ENCODE measurements around the gene TRAPPC4.
A peak's percentile ranks its signal among the peaks of the same experiment; 100 is the strongest.
"Not testable (repeated sequence)": the region's sequence is repeated elsewhere in the genome, so short reads cannot be mapped to it uniquely, and the experiment has no call there.

TRAPPC4 gene

DNA sequence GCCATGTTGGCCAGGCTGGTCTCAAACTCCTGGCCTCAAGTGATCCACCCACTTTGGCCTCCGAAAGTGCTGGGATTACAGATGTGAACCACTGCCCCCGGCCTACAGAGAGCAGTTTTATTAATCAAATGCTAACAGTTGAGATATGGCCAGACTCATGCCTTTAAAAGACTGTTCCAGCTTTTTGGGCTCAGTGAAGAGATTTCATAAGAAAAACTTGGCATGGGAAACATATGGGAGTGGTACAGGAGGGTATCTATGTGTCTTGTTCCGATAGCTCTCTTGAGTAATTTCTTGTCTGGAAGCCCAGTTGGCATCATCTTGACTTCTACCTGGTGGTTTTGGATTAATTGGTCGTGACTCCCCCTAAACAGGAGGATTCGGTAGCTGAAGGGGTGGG, 20.3 kb downstream of the TRAPPC4 start:
- DNase-seq, result no peak

DNA sequence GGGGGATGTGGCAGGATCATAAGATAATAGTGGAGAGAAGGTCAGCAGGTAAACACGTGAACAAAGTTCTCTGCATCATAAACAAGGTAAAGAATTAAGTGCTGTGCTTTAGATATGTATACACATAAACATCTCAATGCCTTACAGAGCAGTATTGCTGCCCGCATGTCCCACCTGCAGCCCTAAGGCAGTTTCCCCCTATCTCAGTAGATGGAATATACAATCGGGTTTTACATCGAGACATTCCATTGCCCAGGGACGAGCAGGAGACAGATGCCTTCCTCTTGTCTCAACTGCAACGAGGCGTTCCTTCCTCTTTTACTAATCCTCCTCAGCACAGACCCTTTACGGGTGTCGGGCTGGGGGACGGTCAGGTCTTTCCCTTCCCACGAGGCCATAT, 20.9 kb downstream of the TRAPPC4 start:
- DNase-seq, result not testable (repeated sequence)

DNA sequence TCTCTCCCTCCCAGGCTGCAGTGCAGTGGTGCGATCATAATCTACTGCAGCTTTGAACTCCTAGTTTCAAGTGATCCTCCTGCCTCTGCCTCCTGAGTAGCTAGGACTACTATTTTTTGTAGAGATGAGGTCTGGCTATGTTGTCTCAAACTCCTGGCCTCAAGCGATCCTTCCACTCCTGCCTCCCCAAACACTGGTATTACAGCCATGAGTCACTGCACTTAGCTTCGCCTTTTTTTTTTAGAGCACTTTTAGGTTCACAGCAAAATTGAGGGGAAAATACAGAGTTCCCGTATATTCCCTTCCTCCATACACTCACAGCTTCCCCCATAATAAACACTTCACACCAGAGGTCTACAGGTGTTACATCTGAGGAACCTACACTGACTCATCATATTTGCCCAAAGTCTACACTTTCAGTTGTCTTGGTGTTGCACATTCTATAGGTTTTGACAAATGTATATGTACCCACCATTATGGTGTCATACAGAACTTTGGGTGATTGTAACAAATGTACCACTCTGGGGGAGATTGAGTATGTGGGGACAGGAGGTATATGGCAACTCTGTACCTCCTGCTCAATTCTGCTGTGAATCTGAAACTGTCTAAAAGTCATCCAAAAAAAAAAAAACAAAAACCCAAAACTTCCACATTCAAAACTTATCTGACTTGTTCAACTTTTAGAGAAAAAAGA, 23.4 kb downstream of the TRAPPC4 start:
- no peak for DNase-seq

- DNase-seq, result no peak
Observed at GRCh38 chr11:119042927-119043326, 24.4 kb downstream of the TRAPPC4 start.

DNA sequence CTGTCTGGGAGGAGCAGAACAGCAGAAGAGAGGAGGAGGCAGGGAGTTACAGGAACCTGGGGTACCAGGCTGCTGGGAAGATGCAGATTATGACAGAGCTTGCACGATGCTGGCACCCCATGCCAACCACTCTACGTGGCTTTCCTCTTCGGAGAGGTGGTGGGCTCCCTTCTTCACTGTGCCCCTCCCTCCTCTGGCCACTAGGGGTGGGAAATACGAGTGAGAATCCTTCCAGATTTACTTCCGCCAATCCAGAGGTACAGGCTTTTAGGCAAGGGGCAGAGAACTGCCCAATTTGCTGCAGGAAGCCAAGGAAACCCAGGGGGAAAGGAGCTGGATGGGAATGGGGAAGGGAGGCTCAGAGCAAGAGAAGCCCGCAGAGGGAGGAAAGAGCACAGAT, 26.1 kb downstream of the TRAPPC4 start:
- DNase-seq, result no peak

DNA sequence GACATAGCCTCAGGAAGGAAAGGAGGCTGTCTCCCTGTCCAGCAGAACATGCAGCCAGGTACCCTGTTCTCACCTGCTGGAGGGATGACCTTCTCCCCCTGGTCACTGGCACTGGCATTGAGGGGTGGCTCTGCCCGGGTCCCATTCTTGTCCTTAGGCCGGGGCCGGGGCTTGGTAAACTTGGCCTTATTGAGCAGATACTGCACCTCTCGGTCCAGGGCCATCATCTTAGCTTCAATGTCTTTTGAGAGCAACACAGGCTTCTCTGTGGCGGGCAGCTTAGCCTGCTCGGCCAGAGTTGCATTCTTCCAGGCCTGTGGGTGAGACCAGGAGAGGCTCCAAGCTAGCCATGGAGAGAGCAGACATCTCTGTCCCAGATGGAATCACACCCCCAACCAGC, 27.9 kb downstream of the TRAPPC4 start:
- DNase-seq, result no peak

GRCh38 chr11:119047205-119047604, 28.6 kb downstream of the TRAPPC4 start:
- no peak for DNase-seq

DNA sequence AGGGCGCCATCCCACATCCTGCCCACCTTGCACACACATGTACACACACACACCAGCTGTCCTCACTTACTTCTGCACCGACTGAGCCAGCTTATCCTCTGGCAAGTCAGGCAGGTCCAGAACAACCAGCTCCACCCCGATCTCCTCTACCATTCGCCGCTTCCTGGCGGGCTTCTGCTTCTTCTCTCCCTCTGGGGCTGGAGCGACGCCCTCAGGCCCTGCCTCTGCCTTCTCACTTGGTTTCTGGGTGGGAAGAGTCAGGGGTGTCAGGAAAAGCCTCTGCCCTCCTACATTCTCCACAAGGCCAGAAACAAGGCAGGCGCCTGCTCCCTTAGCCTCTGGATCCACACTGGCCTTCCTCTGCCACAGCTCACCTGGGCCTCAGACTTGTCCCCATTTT, 30.1 kb downstream of the TRAPPC4 start:
- no peak for DNase-seq

- no peak for DNase-seq
Observed at GRCh38 chr11:119049081-119049480, 30.5 kb downstream of the TRAPPC4 start.

- no peak for DNase-seq
Observed at GRCh38 chr11:119051440-119052162, 33.0 kb downstream of the TRAPPC4 start.

DNA sequence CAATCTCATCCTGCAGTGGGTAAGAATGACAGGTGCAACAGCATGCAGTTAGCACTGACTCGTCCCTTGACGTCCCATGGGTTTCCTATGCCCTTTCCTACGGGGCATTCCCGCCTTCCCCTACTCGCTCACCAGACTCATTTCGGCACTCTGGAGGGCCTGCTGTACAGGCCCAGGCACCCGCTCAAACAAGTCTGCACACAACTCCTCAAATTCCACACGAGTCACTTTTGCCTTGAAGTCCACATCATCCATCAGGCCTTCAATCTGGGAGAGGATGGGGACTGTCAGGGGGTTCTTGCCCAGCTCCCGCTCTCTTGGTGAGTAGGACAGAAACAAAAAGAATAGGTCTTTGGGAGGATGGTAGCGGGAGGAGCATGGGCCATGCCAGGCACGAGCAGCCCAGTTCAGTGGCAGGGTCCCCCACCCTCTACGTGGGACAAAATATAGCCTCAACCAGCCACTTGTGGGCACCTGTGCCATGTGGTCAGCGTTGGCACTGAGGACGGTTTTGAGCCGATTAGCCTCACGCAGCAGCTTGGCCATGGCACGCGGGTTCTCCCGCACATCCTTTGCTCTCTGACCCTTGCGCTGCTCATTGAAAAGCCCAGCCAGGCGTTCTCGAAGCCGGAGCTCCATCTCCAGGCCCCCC, 33.7 kb downstream of the TRAPPC4 start:
- DNase-seq, result no peak

- no peak for DNase-seq
Observed at GRCh38 chr11:119054418-119054817, 35.9 kb downstream of the TRAPPC4 start.

DNA sequence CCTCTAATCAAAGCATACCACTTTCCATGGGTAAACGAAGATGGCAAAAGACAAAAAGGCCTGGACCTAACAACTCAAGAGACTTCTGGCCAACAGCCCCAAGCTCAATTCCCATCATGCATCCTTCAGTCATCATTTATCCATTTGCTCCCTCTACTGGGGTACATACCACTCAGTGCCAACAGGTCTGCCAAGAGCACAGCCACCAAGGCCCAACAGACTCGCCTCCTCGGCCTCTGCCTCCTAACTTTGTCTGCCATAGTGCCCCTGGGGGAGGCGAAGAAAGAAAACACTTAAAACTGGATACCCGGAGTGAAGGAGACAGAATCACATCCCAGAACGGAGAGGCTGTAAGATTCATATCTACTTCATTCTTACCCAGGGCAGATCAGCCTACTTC, 37.3 kb downstream of the TRAPPC4 start:
- no peak for DNase-seq

- peak; percentile 49 for DNase-seq
Observed at GRCh38 chr11:119056421-119056999, 37.9 kb downstream of the TRAPPC4 start.

GRCh38 chr11:119057000-119057769, 38.6 kb downstream of the TRAPPC4 start, which contains the start of gene HYOU1:
HYOU1 (minus strand) TSS chr11:119057205; CDS start chr11:119056160, 1,045 bp downstream.
- peak; percentile 98 for DNase-seq

DNA sequence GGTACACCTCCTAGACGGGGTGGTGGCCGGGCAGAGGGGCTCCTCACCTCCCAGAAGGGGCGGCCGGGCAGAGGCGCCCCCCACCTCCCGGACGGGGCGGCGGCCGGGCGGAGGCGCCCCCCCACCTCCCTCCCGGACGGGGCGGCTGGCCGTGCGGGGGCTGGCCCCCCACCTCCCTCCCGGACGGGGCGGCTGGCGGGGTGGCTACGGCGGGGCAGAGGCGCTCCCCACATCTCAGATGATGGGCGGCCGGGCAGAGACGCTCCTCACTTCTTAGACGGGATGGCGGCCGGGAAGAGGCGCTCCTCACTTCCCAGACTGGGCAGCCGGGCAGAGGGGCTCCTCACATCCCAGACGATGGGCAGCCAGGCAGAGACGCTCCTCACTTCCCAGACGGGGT, 40.6 kb downstream of the TRAPPC4 start:
- DNase-seq, result not testable (repeated sequence)

GRCh38 chr11:119061256-119061655, 42.7 kb downstream of the TRAPPC4 start:
- no peak for DNase-seq

DNA sequence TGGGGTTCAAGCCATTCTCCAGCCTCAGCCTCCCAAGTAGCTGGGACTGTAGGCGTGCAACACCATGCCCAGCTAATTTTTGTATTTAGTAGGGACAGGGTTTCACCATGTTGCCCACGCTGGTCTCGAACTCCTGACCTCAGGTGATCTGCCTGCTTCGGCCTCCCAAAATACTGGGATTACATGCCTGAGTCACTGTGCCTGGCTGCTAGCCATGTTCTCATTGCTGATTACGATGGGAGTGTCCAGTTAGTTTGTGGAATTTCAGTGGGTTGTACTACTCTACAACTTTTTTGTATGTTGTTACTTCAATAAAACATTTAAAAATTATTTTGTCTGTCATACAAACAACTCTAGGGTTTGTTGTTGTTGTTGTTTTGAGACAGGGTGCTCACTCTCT, 44.2 kb downstream of the TRAPPC4 start:
- DNase-seq, result no peak

DNA sequence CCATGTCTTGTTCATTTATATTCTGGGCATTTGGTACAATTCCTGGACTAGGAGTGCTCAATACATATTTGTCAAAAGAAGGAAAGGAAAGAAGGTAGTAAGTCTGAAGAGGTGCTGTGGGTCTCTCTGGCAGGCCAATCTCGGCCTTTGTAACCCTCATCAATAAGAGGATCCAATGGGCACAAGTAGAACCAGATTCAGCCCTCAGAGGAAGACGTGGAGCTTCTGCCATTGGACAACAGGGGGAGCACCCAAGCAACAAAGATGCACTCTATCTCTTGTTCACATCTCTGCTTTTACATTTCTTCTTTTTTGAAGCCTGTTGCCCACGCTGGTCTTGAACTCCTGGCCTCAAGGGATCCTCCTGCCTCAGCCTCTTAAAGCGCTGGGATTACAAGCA, 46.8 kb downstream of the TRAPPC4 start:
- DNase-seq, result no peak

- DNase-seq, result peak; percentile 95
Observed at GRCh38 chr11:119067371-119068222, 49.0 kb downstream of the TRAPPC4 start, which contains the start of gene VPS11. VPS11 (plus strand) TSS chr11:119067818; CDS start chr11:119067824, 6 bp downstream.

All from NCI-H345 (cell line).